Spleen (tissue), 7 donors: Measurements from ENCODE around the gene PALM.

ENCODE experiments used
- POLR2A ChIP-seq, 3 donors: fragments of 450-650 bp; IDR thresholded peaks; one replicate each; pipeline ENCODE4 v1.5.1; 2017; ENCODE audit warnings: antibody characterized with exemption in 3 of 3, mild to moderate bottlenecking in 1 of 3
- TF ChIP-seq, protein P1 (sequence below), 11 experiments: fragments of 200-600 bp in 7 of 11; fragments of 450-650 bp in 4 of 11; sonication (generic) in 4 of 11; IDR thresholded peaks in 8 of 11; conservative IDR thresholded peaks in 3 of 11; 1 replicate in 7 of 11; 2 replicates in 4 of 11; pipeline versions ENCODE4 v1.4.0 to v1.8.0; 2016 to 2021; ENCODE audit warnings: antibody characterized with exemption in 11 of 11, inconsistent platforms in 4 of 11, mild to moderate bottlenecking in 1 of 11
- donor health status: DM: no; HTN: no; CAD: no; lungs with moderate emphysema.
- donor health status: DM: no; HTN: no; CAD: no.
- donor health status: DM: no; HTN: no; CAD: no.

DNA sequence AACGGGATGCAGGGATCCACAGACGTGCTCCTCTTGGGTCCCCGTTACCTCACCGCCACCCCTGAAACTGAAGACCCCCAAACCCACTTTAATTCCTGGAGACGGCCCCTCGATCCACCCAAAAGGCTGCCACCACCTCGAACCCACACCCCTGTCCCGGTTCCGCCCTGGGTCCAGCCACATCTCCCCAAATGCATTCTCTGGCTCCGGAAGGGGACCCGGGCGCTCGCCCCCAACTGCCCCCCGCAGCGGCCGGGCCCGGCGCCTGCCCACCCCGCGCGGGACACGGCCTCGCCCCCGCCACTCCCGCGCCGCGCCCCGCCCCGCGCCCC is 32.8 kb upstream of the PALM start:
- TF ChIP-seq, protein P1, sequence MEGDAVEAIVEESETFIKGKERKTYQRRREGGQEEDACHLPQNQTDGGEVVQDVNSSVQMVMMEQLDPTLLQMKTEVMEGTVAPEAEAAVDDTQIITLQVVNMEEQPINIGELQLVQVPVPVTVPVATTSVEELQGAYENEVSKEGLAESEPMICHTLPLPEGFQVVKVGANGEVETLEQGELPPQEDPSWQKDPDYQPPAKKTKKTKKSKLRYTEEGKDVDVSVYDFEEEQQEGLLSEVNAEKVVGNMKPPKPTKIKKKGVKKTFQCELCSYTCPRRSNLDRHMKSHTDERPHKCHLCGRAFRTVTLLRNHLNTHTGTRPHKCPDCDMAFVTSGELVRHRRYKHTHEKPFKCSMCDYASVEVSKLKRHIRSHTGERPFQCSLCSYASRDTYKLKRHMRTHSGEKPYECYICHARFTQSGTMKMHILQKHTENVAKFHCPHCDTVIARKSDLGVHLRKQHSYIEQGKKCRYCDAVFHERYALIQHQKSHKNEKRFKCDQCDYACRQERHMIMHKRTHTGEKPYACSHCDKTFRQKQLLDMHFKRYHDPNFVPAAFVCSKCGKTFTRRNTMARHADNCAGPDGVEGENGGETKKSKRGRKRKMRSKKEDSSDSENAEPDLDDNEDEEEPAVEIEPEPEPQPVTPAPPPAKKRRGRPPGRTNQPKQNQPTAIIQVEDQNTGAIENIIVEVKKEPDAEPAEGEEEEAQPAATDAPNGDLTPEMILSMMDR (IDR thresholded peaks at IDR 0.05 in 8 of 11, conservative IDR thresholded peaks at IDR 0.05 in 3 of 11): no peak
- TF ChIP-seq POLR2A (IDR thresholded peaks at IDR 0.05): no peak
